D721Med (cell line): ENCODE measurements around the gene AUTS2.

Experiments
- DNase-seq: peaks from one replicate; pipeline ENCODE4 v3.0.0; 2011; ENCODE audit warnings: low spot score; ENCODE audit not compliant: insufficient read length
- FAIRE-seq: peaks from 2 replicates; lab custom pipeline; 2011; peaks lifted over from hg19 to GRCh38; lab: Jason Lieb, UNC
- TF ChIP-seq, protein P1 (sequence below): IDR thresholded peaks from 2 replicates; pipeline ENCODE4 v1.5.1; 2012; ENCODE audit warnings: mild to moderate bottlenecking, control low read depth; ENCODE audit not compliant: insufficient read depth; ENCODE audit errors: missing control alignments

The AUTS2 gene

DNA sequence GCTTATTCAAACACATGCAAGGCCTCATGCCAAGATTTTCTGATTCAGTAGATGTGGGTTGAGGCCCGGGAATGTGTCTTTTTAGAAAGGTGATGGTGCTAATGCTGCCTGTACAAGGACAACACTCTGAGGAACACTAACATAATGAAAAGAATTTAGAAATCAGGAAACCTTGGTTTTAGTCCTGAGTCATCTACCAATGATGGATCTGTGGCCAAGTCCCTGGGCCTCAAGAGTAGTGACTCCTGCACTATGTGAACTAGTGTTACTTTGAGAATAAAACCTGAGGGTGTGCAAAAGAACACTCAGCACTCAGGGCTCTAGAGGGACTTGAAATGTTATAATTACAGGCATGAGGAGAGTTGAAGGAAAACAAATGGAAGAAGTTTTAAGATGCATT is 792.0 kb downstream of the AUTS2 start:
- FAIRE-seq = no peak
- TF ChIP-seq, protein P1, sequence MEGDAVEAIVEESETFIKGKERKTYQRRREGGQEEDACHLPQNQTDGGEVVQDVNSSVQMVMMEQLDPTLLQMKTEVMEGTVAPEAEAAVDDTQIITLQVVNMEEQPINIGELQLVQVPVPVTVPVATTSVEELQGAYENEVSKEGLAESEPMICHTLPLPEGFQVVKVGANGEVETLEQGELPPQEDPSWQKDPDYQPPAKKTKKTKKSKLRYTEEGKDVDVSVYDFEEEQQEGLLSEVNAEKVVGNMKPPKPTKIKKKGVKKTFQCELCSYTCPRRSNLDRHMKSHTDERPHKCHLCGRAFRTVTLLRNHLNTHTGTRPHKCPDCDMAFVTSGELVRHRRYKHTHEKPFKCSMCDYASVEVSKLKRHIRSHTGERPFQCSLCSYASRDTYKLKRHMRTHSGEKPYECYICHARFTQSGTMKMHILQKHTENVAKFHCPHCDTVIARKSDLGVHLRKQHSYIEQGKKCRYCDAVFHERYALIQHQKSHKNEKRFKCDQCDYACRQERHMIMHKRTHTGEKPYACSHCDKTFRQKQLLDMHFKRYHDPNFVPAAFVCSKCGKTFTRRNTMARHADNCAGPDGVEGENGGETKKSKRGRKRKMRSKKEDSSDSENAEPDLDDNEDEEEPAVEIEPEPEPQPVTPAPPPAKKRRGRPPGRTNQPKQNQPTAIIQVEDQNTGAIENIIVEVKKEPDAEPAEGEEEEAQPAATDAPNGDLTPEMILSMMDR = no peak

DNA sequence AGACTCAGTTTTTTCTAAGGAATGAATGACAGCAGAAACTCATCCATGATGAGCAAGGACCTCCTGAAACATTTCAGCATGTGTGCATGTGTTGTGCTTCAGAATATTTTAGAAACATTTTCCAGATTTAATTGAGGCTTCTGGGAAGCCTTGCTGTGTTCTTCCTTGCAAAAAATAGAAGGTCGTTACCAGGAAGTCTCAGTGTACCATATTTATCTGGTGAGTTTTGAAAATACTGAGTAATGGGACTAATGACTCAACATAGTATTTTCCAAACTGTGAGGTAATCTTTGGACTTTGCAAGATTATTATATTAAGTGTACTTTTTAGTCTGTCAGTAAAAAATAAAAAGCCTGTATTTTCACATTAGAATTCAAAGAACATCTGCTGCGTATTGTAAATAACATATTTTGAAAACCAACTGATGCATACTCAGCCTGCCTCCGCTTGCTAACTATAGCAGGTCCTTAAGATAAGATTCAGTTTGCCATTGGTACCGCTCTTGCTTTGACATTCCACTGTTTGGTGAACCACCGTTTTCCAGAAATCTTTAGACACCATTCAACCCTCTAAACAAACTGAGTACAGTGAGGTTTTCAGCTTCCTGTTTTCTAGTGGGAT is 794.1 kb downstream of the AUTS2 start:
- no peak for FAIRE-seq
- no peak for DNase-seq
- TF ChIP-seq, protein P1 = no peak

More for the DNA sequence above, 792.0 kb downstream of the AUTS2 start:
- no peak for DNase-seq

DNA sequence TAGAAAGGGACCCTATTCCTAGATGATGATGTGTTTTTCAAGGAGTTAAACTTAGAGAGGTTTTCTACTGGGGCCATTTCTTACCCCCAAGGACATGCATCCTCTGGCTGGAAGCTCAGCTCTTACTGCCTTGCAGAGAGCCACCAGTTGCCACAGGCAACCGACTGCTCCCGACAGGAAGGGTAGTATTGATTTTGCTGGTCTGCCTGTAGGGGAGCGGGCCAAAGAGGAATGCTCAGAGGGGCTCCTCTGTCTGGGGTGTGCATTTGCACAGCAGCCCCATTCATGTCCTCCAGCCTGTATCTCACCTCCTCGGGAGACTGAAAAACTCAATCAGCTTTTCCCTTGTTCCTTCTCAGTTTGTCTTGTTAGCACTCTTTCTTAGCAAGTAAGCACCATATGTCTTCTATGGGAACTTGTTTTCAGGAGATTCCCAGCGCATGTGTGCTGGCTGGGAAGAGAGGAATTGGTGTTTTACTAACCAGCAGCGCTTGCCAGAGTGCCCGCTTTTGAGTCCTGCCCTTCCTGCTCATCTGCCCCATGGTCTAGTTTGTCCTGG is 794.7 kb downstream of the AUTS2 start:
- TF ChIP-seq, protein P1 = no peak
- FAIRE-seq = no peak
- no peak for DNase-seq

DNA sequence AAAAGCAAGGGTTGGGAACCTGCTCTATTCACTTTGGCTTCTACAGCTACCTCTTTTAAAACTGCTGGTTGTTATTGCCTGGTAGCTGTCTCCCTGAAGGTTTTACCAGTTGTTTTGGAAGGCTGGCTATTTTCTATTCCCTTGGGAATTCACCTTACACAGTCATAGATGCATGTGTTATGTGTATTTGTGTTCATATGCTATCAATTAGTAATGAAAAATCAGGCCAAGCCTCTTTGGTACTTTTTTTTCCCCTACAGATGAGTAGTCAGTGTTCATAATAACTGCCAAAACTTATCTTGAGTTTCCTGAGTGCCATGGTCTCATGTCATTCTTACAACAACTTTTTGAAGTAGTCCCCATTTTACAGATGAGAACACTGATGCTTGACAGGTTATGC is 795.7 kb downstream of the AUTS2 start:
- FAIRE-seq = no peak
- TF ChIP-seq, protein P1 = no peak
- no peak for DNase-seq

DNA sequence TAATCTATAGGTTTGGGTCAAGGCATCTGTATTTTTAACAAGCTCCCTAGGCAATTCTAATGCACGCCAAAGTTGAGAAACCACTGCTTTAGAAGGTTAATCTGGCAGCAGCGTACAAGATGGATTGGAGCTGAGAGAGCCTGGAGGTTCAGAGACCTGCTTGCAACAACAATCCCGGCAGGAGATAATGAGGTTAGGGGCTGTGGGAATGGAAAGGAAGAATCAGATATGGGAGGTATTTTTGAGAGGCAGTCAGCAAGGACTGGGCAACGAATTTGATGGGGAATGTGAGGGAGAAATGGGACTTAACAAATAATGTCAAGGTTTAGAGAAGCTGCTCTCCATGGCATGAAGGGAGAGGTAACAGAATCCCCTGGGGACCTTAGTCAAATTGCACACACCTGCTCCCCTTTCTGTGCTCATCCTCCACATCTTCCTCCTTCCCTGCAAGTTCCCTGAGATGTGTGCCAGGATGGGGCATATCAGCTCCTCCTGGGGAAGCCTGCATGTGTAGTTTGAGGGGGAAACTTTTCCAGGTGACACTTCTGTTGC is 802.6 kb downstream of the AUTS2 start:
- FAIRE-seq = no peak

DNA sequence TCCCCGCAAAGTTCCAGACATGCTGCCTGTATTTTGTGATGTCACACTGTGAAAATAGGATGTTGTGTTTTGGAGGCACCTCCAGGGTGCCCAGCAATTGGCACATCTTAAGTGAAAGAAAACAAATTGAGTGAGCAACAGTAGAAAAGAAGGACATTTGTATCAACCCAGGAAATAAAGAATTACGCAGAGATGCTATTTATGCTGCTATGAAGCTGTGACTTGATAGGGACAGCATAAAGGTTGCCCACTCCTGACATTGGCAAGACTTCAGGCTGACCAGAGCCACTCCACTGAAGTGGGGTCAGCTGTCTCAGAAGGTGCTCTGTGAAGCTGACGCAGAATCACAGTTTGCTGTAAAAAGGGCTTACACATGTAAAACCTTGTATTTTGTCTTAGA is 803.8 kb downstream of the AUTS2 start:
- DNase-seq = no peak
- no peak for FAIRE-seq
- TF ChIP-seq, protein P1 = no peak

More for the DNA sequence above, 802.6 kb downstream of the AUTS2 start:
- no peak for DNase-seq
- TF ChIP-seq, protein P1 = no peak

DNA sequence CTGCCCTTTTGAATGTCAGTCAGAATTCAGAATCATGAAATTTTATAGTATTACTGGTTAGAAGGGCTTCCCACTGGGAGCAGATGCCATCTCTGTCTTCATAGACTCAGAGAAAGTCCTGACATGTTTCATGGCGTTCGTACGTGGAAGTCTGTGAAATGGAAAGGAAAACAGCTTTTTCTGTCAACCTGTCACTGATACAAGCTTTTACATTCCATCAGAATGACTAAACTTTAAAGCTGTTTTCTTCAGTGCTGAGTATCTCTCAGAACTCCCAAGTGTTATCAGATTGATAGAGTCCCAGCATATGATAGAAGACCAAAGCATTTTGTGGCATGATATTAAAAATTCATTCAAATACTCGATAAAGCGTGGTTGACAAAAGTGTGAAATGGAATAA is 807.0 kb downstream of the AUTS2 start:
- FAIRE-seq (peak; percentile 81), DNase-seq (no peak)
- TF ChIP-seq, protein P1 = no peak
